Measurements from ENCODE around the gene UBQLN4.
"Not testable (repeated sequence)": the region's sequence is repeated elsewhere in the genome, so short reads cannot be mapped to it uniquely, and the experiment has no call there.

The UBQLN4 gene

DNA sequence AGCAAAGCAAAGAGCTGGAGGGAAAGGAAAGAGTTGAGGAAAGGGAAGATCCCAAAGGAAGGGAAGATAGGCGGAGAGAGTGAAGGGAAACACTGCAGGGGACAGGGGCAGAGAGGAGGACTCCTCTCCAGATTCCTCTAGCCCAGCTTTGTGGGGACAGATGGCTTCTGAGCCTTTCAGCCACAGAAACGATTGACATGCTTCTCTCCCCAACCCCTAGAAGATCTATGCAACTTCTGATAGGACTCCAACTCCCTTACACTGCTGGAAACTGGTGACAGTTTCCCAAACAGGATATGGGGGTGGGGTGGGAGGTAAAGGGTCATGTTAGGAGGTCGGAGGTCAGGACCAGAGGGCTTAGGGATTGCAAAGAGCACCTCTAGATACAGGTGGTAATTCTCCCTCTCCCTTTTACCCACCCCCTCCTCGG, 22.2 kb upstream of the UBQLN4 start:
- DNase-seq (ENCODE audit: low spot score), result no peak
- in situ Hi-C loops (cut with MboI; ENCODE audit: low sequenced_read_pairs, unreplicated experiment), result no loop called here
- TF ChIP-seq, protein P1, sequence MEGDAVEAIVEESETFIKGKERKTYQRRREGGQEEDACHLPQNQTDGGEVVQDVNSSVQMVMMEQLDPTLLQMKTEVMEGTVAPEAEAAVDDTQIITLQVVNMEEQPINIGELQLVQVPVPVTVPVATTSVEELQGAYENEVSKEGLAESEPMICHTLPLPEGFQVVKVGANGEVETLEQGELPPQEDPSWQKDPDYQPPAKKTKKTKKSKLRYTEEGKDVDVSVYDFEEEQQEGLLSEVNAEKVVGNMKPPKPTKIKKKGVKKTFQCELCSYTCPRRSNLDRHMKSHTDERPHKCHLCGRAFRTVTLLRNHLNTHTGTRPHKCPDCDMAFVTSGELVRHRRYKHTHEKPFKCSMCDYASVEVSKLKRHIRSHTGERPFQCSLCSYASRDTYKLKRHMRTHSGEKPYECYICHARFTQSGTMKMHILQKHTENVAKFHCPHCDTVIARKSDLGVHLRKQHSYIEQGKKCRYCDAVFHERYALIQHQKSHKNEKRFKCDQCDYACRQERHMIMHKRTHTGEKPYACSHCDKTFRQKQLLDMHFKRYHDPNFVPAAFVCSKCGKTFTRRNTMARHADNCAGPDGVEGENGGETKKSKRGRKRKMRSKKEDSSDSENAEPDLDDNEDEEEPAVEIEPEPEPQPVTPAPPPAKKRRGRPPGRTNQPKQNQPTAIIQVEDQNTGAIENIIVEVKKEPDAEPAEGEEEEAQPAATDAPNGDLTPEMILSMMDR (IDR thresholded peaks at IDR 0.05; ENCODE audit: borderline replicate concordance, control extremely low read depth, extremely low read depth, insufficient read depth, missing control alignments), result no peak

DNA sequence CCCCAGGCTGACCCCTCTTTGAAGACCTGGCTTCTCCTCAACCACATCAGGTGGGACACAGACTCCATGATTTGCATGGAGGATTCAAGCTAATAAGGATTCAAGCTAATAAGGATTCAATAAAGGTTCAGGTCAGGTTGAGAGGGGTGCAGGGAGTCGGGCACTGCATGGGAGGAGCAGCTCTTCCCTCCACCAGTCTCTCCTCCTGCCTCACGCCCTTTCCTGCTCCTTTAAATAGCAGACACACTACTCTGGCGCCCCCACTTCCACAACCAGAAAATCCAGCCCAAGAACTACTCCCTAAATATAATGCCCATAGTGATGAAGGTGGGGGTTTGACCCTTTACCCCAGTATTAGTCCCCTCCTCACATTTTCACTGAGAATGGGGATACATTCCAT, 21.6 kb upstream of the UBQLN4 start:
- DNase-seq (ENCODE audit: low spot score), result no peak
- in situ Hi-C loops (cut with MboI; ENCODE audit: low sequenced_read_pairs, unreplicated experiment), result no loop called here
- TF ChIP-seq, protein P1 (IDR thresholded peaks at IDR 0.05; ENCODE audit: borderline replicate concordance, control extremely low read depth, extremely low read depth, insufficient read depth, missing control alignments), result no peak

DNA sequence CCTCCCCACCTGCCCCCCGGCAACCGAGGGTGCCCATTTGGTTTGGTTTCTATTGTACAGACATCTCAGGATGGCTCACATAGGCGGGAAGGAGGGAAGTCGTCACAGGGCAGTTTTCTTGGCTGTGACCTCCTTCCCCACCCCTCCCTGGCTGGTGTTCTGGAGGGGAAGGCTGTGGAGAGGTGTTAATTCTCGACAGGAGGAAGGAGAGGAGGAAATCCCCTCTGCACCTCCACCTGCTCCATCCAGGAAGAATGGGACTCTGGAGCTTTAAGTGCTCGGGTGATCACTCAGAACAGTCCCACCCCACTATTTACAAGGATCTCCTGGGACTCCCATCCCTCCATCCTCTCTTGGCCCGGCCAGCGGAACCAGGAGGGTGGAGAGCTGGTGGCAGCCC, 21.1 kb upstream of the UBQLN4 start:
- in situ Hi-C loops (cut with MboI; ENCODE audit: low sequenced_read_pairs, unreplicated experiment), result no loop called here
- no peak for DNase-seq (ENCODE audit: low spot score)
- TF ChIP-seq, protein P1 (IDR thresholded peaks at IDR 0.05; ENCODE audit: borderline replicate concordance, control extremely low read depth, extremely low read depth, insufficient read depth, missing control alignments), result no peak

DNA sequence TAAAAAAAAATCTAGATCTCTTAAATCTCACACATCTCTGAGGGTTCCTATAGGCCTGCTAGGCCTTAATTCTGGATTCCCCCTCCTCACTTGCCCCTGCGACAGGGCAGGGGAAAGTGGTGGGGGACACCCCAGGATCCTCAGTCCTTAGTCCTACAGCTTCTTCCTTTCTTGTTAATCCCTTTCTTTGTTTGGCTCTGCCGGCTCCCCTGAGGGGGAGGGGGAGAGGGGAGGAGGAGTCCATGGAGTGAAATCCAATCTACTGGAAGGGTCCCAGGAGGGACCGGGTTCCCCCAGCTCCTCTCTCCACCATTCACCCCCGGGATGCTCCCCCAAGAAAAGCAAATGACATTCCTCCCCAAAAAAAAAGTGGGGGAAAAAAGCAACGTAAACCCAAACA, 20.1 kb upstream of the UBQLN4 start:
- TF ChIP-seq, protein P1 (IDR thresholded peaks at IDR 0.05; ENCODE audit: borderline replicate concordance, control extremely low read depth, extremely low read depth, insufficient read depth, missing control alignments), result no peak
- in situ Hi-C loops (cut with MboI; ENCODE audit: low sequenced_read_pairs, unreplicated experiment), result no loop called here
- no peak for DNase-seq (ENCODE audit: low spot score)

DNA sequence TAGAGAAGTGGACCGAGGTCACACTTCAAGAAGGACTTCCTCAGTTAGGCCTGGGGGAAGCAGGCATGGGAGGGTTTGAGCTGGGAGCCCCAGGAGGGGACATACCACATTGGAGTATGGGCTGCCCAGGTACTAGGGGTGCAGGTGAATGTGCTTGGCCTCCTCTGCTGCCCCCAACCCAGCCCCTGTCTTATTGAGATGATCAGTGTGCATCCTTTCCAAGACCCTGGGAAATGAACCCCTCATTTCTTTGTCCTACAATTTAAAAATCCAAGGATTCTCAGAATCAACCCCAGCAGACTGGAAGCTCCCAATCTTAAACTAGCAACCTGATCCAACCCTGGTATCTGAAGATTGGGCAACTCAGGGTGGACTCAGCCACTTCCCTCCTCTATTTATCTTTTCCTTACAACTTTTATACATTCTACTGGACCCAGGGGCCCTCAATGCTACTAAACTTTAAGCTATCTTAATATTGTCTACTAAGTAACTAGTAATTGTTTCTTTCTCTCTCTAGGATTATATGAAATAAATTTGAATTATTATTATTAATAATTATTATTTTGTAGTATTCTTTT, 19.6 kb upstream of the UBQLN4 start:
- DNase-seq (ENCODE audit: low spot score), result no peak
- TF ChIP-seq, protein P1 (IDR thresholded peaks at IDR 0.05; ENCODE audit: borderline replicate concordance, control extremely low read depth, extremely low read depth, insufficient read depth, missing control alignments), result no peak
- in situ Hi-C loops (cut with MboI; ENCODE audit: low sequenced_read_pairs, unreplicated experiment), result no loop called here

DNA sequence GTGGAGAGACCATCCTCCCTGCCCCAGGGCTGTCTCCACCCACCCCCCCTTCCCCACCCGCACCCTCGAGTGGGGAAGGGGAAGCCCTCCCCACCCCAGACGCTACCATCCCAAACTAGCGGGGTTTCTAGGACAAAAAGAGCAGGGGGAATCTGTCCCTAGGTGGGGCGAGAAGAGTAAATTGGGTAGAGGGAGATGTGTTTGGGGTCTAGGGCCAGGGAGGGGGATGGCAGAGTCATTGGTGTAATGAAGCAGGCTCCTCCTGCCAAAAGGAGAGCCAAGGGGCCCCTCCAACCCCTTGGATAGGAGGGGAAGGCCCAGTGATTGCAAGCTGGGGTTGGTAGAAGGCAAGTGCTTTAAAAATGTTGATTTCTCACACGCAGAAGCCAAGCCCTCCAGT, 18.7 kb upstream of the UBQLN4 start:
- TF ChIP-seq, protein P1 (IDR thresholded peaks at IDR 0.05; ENCODE audit: borderline replicate concordance, control extremely low read depth, extremely low read depth, insufficient read depth, missing control alignments), result no peak
- no peak for DNase-seq (ENCODE audit: low spot score)
- in situ Hi-C loops (cut with MboI; ENCODE audit: low sequenced_read_pairs, unreplicated experiment), result no loop called here

DNA sequence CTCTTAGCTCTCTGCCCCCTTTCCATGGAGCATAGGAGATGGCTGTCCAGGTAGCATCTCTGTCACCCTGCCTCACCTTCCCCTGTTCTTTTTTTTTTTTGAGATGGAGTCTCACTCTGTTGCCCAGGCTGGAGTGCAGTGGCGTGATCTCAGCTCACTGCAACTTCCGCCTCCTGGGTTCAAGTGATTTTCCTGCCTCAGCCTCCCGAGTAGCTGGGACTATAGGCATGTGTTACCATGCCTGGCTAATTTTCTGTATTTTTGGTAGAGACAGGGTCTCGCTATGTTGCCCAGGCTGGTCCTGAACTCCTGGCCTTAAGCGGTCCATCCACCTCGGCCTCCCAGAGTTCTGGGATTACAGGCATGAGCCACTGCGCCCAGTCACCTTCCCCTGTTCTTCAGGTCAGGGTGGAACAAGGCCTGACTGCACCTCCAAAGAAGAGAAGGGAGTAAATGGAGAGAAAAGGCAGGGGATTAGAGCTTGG, 17.8 kb upstream of the UBQLN4 start:
- DNase-seq (ENCODE audit: low spot score); in situ Hi-C loops (cut with MboI; ENCODE audit: low sequenced_read_pairs, unreplicated experiment): not testable (repeated sequence)
